ENCODE data around the gene POLR3G. TPM values are rescaled to one million over a fixed set of nuclear protein-coding genes. Genes with fewer than 3 reads are reported as not detected.

POLR3G gene
- total and polyA plus RNA-seq, 8 donors = 0.53 to 1.3 (median 0.84) TPM

DNA sequence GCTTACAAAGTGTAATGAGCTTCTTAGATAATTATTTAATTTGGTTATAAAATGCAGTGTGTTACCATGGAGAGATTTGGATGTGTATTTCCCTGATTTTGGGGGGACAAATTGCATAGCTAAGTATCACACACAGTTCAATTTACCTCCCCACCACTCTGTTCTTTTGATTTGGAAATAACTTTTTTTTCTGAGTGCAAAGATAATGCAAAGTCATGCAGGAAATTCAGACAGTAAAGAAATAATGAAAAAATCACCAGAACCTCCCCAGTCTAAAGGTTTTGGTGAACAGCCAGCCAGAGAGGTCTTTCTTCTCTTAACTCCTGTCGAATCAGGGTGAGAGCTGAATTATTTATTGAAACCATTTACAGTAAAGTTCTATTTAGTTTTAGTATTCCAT lies 87.1 kb downstream of the POLR3G start:
- Histone ChIP-seq H3K36me3 (no peaks in the 10 kb centered on the region), H3K27me3 (peaks cover 0 to 7% (median 0%) of the 10 kb centered on the region in 4 donors), H3K27ac (no peak overlapping the region), H3K4me1 (peaks cover 0 to 5% (median 3%) of the 10 kb centered on the region in 3 donors), H3K4me3 (no peak overlapping the region), H3K9me3 (no peaks in the 10 kb centered on the region)
- FAIRE-seq = no peak
- TF ChIP-seq, protein P1, sequence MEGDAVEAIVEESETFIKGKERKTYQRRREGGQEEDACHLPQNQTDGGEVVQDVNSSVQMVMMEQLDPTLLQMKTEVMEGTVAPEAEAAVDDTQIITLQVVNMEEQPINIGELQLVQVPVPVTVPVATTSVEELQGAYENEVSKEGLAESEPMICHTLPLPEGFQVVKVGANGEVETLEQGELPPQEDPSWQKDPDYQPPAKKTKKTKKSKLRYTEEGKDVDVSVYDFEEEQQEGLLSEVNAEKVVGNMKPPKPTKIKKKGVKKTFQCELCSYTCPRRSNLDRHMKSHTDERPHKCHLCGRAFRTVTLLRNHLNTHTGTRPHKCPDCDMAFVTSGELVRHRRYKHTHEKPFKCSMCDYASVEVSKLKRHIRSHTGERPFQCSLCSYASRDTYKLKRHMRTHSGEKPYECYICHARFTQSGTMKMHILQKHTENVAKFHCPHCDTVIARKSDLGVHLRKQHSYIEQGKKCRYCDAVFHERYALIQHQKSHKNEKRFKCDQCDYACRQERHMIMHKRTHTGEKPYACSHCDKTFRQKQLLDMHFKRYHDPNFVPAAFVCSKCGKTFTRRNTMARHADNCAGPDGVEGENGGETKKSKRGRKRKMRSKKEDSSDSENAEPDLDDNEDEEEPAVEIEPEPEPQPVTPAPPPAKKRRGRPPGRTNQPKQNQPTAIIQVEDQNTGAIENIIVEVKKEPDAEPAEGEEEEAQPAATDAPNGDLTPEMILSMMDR (IDR thresholded peaks at IDR 0.05) = no peak
- no peak for ATAC-seq
- 17 to 40% methylated on average over 1 of the region's 1 CpG for WGBS, 2 donors
- no peak for DNase-seq
- intact Hi-C loops (cut with DNase I) = no loop called here

DNA sequence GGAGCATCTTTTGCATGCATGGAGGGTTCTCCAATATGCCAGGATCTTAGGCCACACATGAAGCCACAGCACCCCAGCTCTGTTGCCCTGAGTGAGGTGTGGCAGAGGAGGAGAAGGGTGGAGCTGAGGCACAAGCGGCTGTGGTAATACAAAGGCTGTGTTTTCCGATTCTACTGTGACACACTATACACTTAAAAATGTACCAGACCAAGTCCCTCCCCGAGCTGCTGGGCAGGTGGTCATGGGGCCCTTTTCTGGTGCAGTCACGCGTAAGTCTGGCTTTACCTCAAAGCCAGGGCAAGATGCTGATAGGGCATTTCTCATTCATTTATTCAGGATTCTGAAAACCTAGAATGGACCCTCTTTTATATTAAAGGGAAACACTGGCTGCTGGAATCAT lies 87.7 kb downstream of the POLR3G start:
- FAIRE-seq (no peak), ATAC-seq (no peak), DNase-seq (no peak)
- no peaks in the 10 kb centered on the region for H3K9me3 ChIP-seq
- H3K27ac ChIP-seq = no peak overlapping the region
- H3K27me3 ChIP-seq = peaks cover 0 to 7% (median 0%) of the 10 kb centered on the region in 4 donors
- TF ChIP-seq, protein P1 (IDR thresholded peaks at IDR 0.05) = no peak
- no peaks in the 10 kb centered on the region for H3K36me3 ChIP-seq
- H3K4me3 ChIP-seq = no peak overlapping the region
- WGBS, 2 donors = 79 to 84% methylated on average over 5 of the region's 5 CpGs
- intact Hi-C loops (cut with DNase I) = no loop called here
- peaks cover 0 to 5% (median 3%) of the 10 kb centered on the region in 3 donors for H3K4me1 ChIP-seq

DNA sequence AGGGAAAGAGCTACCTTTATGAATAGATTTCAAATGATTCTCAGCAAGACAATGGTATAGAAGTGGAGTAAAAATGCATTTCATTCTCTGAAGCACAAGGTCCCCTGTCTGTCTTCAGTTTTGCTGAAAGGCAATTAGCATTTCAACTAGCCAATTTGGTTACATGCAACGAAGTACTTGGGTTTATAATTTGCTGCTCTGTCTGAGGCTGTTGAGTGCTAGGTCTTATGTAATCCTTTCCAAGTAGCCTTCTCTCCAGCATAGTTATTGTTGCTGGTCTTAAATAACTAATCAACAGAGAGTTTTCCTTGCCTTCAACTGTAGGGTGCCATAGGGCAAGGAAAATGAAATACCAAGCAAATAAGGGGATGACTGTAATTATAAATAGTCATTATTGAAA lies 88.4 kb downstream of the POLR3G start:
- ATAC-seq = no peak
- no peak for FAIRE-seq
- peaks cover 0 to 7% (median 0%) of the 10 kb centered on the region in 4 donors for H3K27me3 ChIP-seq
- TF ChIP-seq, protein P1 (IDR thresholded peaks at IDR 0.05) = no peak
- peaks cover 0 to 5% (median 3%) of the 10 kb centered on the region in 3 donors for H3K4me1 ChIP-seq
- intact Hi-C loops (cut with DNase I) = no loop called here
- WGBS, 2 donors = 53 to 59% methylated on average over 1 of the region's 1 CpG
- no peaks in the 10 kb centered on the region for H3K36me3 ChIP-seq
- no peaks in the 10 kb centered on the region for H3K9me3 ChIP-seq
- no peak overlapping the region for H3K27ac ChIP-seq
- H3K4me3 ChIP-seq = no peak overlapping the region
- DNase-seq = no peak

Other genes starting within 250 kb of the POLR3G start
- gene CETN3, start 65.1 kb upstream of the POLR3G start, total RNA-seq = 10 to 100 TPM in 1 of 6 donors, 1 to 10 TPM in 5; 3.3 to 10.0 (median 5.0) TPM
- 1 to 10 TPM; 5.6 to 9.7 TPM for gene CETN3, start 65.1 kb upstream of the POLR3G start, polyA plus RNA-seq
- gene MBLAC2, start 93 bp upstream of the POLR3G start, total RNA-seq = 1 to 10 TPM; 2.2 to 3.5 (median 3.1) TPM
- gene MBLAC2, start 93 bp upstream of the POLR3G start, polyA plus RNA-seq = 1 to 10 TPM; 1.5 to 2.6 TPM
- gene LYSMD3, start 54.7 kb downstream of the POLR3G start, total RNA-seq = 10 to 100 TPM in 1 of 6 donors, 1 to 10 TPM in 5; 6.0 to 11.7 (median 7.8) TPM
- gene LYSMD3, start 54.7 kb downstream of the POLR3G start, polyA plus RNA-seq = 1 to 10 TPM; 2.5 to 6.5 TPM
- 1 to 10 TPM; 4.0 to 6.5 (median 5.4) TPM for gene ADGRV1, start 83.9 kb downstream of the POLR3G start, total RNA-seq
- 1 to 10 TPM; 3.9 to 6.9 TPM for gene ADGRV1, start 83.9 kb downstream of the POLR3G start, polyA plus RNA-seq